Activated CD4-positive, alpha-beta memory T cell treated with anti-CD3 and anti-CD28 coated beads for 36 hours (primary cell): Measurements from ENCODE around the gene OR5K2. TPM values are rescaled to one million over a fixed set of nuclear protein-coding genes. Genes with fewer than 3 reads are reported as not detected.

Experiments
- CTCF ChIA-PET: fragments of 350-600 bp; sonication (Branson Sonifier 250); formaldehyde crosslinking; loops from one replicate; lab custom pipeline; 2021; ENCODE audit warnings: antibody characterized with exemption, inconsistent platforms; lab: Charles Lee
- POLR2A ChIA-PET: fragments of 350-600 bp; sonication (Branson Sonifier 250); formaldehyde crosslinking; loops from one replicate; lab custom pipeline; 2021; ENCODE audit warnings: antibody characterized with exemption; lab: Charles Lee
- DNase-seq: peaks from one replicate; pipeline ENCODE4 v3.0.0-alpha.2; 2020
- H3K27ac Mint-ChIP-seq: one replicate; pipeline ENCODE4 v1.8.0; 2021; ENCODE audit warnings: mixed read lengths
- H3K27me3 Mint-ChIP-seq: one replicate; pipeline ENCODE4 v1.8.0; 2021; ENCODE audit warnings: mixed read lengths
- H3K36me3 Mint-ChIP-seq: one replicate; pipeline ENCODE4 v1.8.0; 2021; ENCODE audit warnings: mixed read lengths
- H3K4me1 Mint-ChIP-seq: one replicate; pipeline ENCODE4 v1.8.0; 2021; ENCODE audit warnings: low read depth, mixed read lengths
- H3K4me3 Mint-ChIP-seq: one replicate; pipeline ENCODE4 v1.8.0; 2021; ENCODE audit warnings: mild to moderate bottlenecking, mixed read lengths
- H3K9me3 Mint-ChIP-seq: one replicate; pipeline ENCODE4 v1.8.0; 2021; ENCODE audit warnings: mixed read lengths
- intact Hi-C: fragments of 100-400 bp; cut with micrococcal nuclease; formaldehyde crosslinking; loops from one replicate; pipeline ENCODE4 v1.15.1; 2023
- total RNA-seq, 2 experiments: library from RNA; stranded (reverse); gene quantifications; one replicate each; pipeline ENCODE4 v1.2.3, GENCODE V29; 2021

The OR5K2 gene
- total RNA-seq, 2 experiments from 2014 or later = not detected

GRCh38 chr3:98501863-98502576 is 4.5 kb downstream of the OR5K2 start:
- DNase-seq = no peak
- Mint-ChIP-seq H3K27me3 (no peaks in the 10 kb centered on the region), H3K4me3 (no peak overlapping the region), H3K27ac (no peak overlapping the region), H3K36me3 (peaks cover 8% of the 10 kb centered on the region), H3K4me1 (peaks cover 11% of the 10 kb centered on the region), H3K9me3 (no peaks in the 10 kb centered on the region)
- POLR2A ChIA-PET = no interaction called here
- CTCF ChIA-PET = interaction anchor here (1.0 to 1.1 kb wide), 2 partner anchors 19 to 100 kb away, joined by 3 read pairs; no protein-coding TSS in a partner anchor
- intact Hi-C loops = no loop called here

- intact Hi-C loops = no loop called here
- CTCF ChIA-PET = no interaction called here
- Mint-ChIP-seq H3K27me3 (no peaks in the 10 kb centered on the region), H3K4me3 (no peak overlapping the region), H3K9me3 (no peaks in the 10 kb centered on the region), H3K36me3 (peaks cover 18% of the 10 kb centered on the region), H3K4me1 (peaks cover 21% of the 10 kb centered on the region), H3K27ac (no peak overlapping the region)
- DNase-seq = no peak
- POLR2A ChIA-PET = no interaction called here
These were observed 7.1 kb downstream of the OR5K2 start for GRCh38 chr3:98504539-98504938.

- Mint-ChIP-seq H3K4me3 (no peak overlapping the region), H3K27ac (no peak overlapping the region)
- POLR2A ChIA-PET = no interaction called here
These were observed 11.1 kb downstream of the OR5K2 start for GRCh38 chr3:98508582-98508981.

GRCh38 chr3:98512576-98512975 is 15.1 kb downstream of the OR5K2 start:
- no peaks in the 10 kb centered on the region for H3K9me3 Mint-ChIP-seq
- H3K27ac Mint-ChIP-seq = no peak overlapping the region
- H3K4me1 Mint-ChIP-seq = peaks cover 44% of the 10 kb centered on the region
- no peak for DNase-seq
- POLR2A ChIA-PET = no interaction called here
- intact Hi-C loops = no loop called here
- peaks cover 66% of the 10 kb centered on the region for H3K36me3 Mint-ChIP-seq
- H3K4me3 Mint-ChIP-seq = no peak overlapping the region
- H3K27me3 Mint-ChIP-seq = no peaks in the 10 kb centered on the region
- CTCF ChIA-PET = interaction anchor here (0.7 kb wide), 1 partner anchor 85 kb away, joined by 3 read pairs; no protein-coding TSS in a partner anchor

More at GRCh38 chr3:98508582-98508981, 11.1 kb downstream of the OR5K2 start:
- CTCF ChIA-PET = interaction anchor here (0.8 to 1.2 kb wide), 2 partner anchors 64 to 94 kb away, joined by 3 read pairs; no protein-coding TSS in a partner anchor
- no peaks in the 10 kb centered on the region for H3K9me3 Mint-ChIP-seq
- H3K36me3 Mint-ChIP-seq = peaks cover 48% of the 10 kb centered on the region
- intact Hi-C loops = no loop called here
- DNase-seq = no peak
- peaks cover 24% of the 10 kb centered on the region for H3K4me1 Mint-ChIP-seq
- no peaks in the 10 kb centered on the region for H3K27me3 Mint-ChIP-seq

GRCh38 chr3:98513091-98513511 is 15.6 kb downstream of the OR5K2 start:
- ChIA-PET POLR2A (no interaction called here), CTCF (no interaction called here)
- Mint-ChIP-seq H3K9me3 (no peaks in the 10 kb centered on the region), H3K27me3 (no peaks in the 10 kb centered on the region), H3K36me3 (peaks cover 68% of the 10 kb centered on the region), H3K27ac (no peak overlapping the region), H3K4me1 (peaks cover 45% of the 10 kb centered on the region), H3K4me3 (no peak overlapping the region)
- intact Hi-C loops = no loop called here
- DNase-seq = peak; percentile 50

- ChIA-PET CTCF (interaction anchor here (0.6 to 0.7 kb wide), 2 partner anchors 169 to 412 kb away, joined by 3 to 4 read pairs; no protein-coding TSS in a partner anchor), POLR2A (no interaction called here)
- no peak for DNase-seq
- peaks cover 71% of the 10 kb centered on the region for H3K36me3 Mint-ChIP-seq
- peaks cover 45% of the 10 kb centered on the region for H3K4me1 Mint-ChIP-seq
- no peaks in the 10 kb centered on the region for H3K27me3 Mint-ChIP-seq
- H3K27ac Mint-ChIP-seq = no peak overlapping the region
- H3K4me3 Mint-ChIP-seq = no peak overlapping the region
- intact Hi-C loops = no loop called here
- H3K9me3 Mint-ChIP-seq = no peaks in the 10 kb centered on the region
These were observed 16.3 kb downstream of the OR5K2 start for GRCh38 chr3:98513736-98514135.

- peaks cover 54% of the 10 kb centered on the region for H3K4me1 Mint-ChIP-seq
- H3K27me3 Mint-ChIP-seq = no peaks in the 10 kb centered on the region
- intact Hi-C loops = loop anchor here (5.0 kb wide), 1 partner anchor 183 kb away; no protein-coding TSS in a partner anchor
- H3K27ac Mint-ChIP-seq = no peak overlapping the region
- POLR2A ChIA-PET = interaction anchor here (0.8 kb wide), 1 partner anchor 9 kb away, joined by 4 read pairs; no protein-coding TSS in a partner anchor
- H3K9me3 Mint-ChIP-seq = no peaks in the 10 kb centered on the region
- peaks cover 76% of the 10 kb centered on the region for H3K36me3 Mint-ChIP-seq
- H3K4me3 Mint-ChIP-seq = no peak overlapping the region
- DNase-seq = no peak
- CTCF ChIA-PET = interaction anchor here (0.9 kb wide), 1 partner anchor 83 kb away, joined by 3 read pairs; no protein-coding TSS in a partner anchor
These were observed 17.5 kb downstream of the OR5K2 start for GRCh38 chr3:98514948-98515347.

GRCh38 chr3:98518816-98519215 is 21.3 kb downstream of the OR5K2 start:
- intact Hi-C loops = loop anchor here (5.0 kb wide), 1 partner anchor 187 kb away; no protein-coding TSS in a partner anchor

GRCh38 chr3:98519351-98519750 is 21.9 kb downstream of the OR5K2 start:
- Mint-ChIP-seq H3K36me3 (peaks cover 67% of the 10 kb centered on the region), H3K4me3 (peak overlapping the region; percentile 91), H3K9me3 (no peaks in the 10 kb centered on the region), H3K27me3 (no peaks in the 10 kb centered on the region), H3K4me1 (peaks cover 70% of the 10 kb centered on the region), H3K27ac (peak overlapping the region; percentile 76)
- ChIA-PET POLR2A (interaction anchor here (1.9 kb wide), 1 partner anchor 38 kb away, joined by 9 read pairs; no protein-coding TSS in a partner anchor), CTCF (interaction anchor here (0.8 to 1.0 kb wide), 2 partner anchors 74 to 77 kb away, joined by 3 read pairs; partner anchors contain the start of gene CPOX)
- peak; percentile 36 for DNase-seq
- intact Hi-C loops = loop anchor here (5.0 kb wide), 1 partner anchor 187 kb away; no protein-coding TSS in a partner anchor

More at GRCh38 chr3:98518816-98519215, 21.3 kb downstream of the OR5K2 start:
- Mint-ChIP-seq H3K27me3 (no peaks in the 10 kb centered on the region), H3K9me3 (no peaks in the 10 kb centered on the region), H3K4me1 (peaks cover 67% of the 10 kb centered on the region), H3K4me3 (peak overlapping the region; percentile 91), H3K36me3 (peaks cover 71% of the 10 kb centered on the region), H3K27ac (peak overlapping the region; percentile 76)
- CTCF ChIA-PET = no interaction called here
- POLR2A ChIA-PET = no interaction called here
- DNase-seq = no peak

GRCh38 chr3:98521897-98522543 is 24.5 kb downstream of the OR5K2 start:
- CTCF ChIA-PET = interaction anchor here (1.0 to 1.6 kb wide), 5 partner anchors 34 to 75 kb away, joined by 3 to 6 read pairs (median 5); no protein-coding TSS in a partner anchor

GRCh38 chr3:98522544-98523281 is 25.2 kb downstream of the OR5K2 start, which contains the start of gene CLDND1:
CLDND1 (minus strand) TSS chr3:98522902; CDS start chr3:98521424, 1,478 bp downstream.
- Mint-ChIP-seq H3K4me1 (peaks cover 66% of the 10 kb centered on the region), H3K36me3 (peaks cover 45% of the 10 kb centered on the region), H3K27me3 (no peaks in the 10 kb centered on the region), H3K4me3 (peak within 1 kb of the TSS; percentile 91), H3K9me3 (no peaks in the 10 kb centered on the region), H3K27ac (peak within 1 kb of the TSS; percentile 86)
- peak; percentile 98 for DNase-seq
- POLR2A ChIA-PET = interaction anchor here (0.8 to 2.5 kb wide), 11 partner anchors 8 to 71 kb away, joined by 3 to 38 read pairs (median 4); partner anchors contain the start of gene CPOX
- CTCF ChIA-PET = interaction anchor here (0.7 to 1.6 kb wide), 10 partner anchors 14 to 75 kb away, joined by 3 to 11 read pairs (median 4); no protein-coding TSS in a partner anchor
- intact Hi-C loops = loop anchor here (1.0 to 10.0 kb wide), 9 partner anchors 14 to 758 kb away; partner anchors contain the start of genes ARL6, CPOX and DCBLD2

More at GRCh38 chr3:98521897-98522543, 24.5 kb downstream of the OR5K2 start:
- H3K9me3 Mint-ChIP-seq = no peaks in the 10 kb centered on the region
- intact Hi-C loops = loop anchor here (1.0 to 10.0 kb wide), 9 partner anchors 14 to 757 kb away; partner anchors contain the start of genes ARL6, CPOX and DCBLD2
- peaks cover 49% of the 10 kb centered on the region for H3K36me3 Mint-ChIP-seq
- no peaks in the 10 kb centered on the region for H3K27me3 Mint-ChIP-seq
- peak overlapping the region; percentile 91 for H3K4me3 Mint-ChIP-seq
- H3K27ac Mint-ChIP-seq = peak overlapping the region; percentile 86
- peak; percentile 81 for DNase-seq
- POLR2A ChIA-PET = interaction anchor here (0.8 to 2.5 kb wide), 8 partner anchors 11 to 72 kb away, joined by 3 to 38 read pairs (median 5); partner anchors contain the start of genes CPOX and GPR15
- H3K4me1 Mint-ChIP-seq = peaks cover 66% of the 10 kb centered on the region
